ENCODE data around the gene APMAP. TPM values are rescaled to one million over a fixed set of nuclear protein-coding genes. Genes with fewer than 3 reads are reported as not detected.
"Not testable (repeated sequence)": the region's sequence is repeated elsewhere in the genome, so short reads cannot be mapped to it uniquely, and the experiment has no call there.

The APMAP gene
- polyA plus RNA-seq, 5 donors, result 83.1 to 92.6 (median 84.3) TPM

DNA sequence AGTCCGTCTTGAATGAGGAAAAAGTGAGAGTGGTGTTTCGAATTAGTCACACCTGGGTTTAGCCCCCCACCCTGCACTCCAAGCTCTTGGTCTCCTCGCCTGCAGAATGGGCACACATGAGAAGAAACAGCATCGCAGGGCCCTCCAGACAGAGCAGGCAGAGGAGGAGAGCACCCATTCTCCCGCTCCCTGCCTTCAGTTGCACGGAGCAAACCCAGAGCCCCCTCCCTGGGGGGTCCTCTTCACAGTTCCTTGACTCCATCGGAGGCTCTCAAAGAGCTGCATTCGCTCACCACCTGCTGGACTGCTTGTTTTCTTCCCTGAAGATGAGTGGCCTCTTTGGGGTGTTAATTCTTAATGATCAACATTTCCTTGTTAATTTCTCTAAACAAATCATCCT is 38.4 kb downstream of the APMAP start:
- no peak for DNase-seq

DNA sequence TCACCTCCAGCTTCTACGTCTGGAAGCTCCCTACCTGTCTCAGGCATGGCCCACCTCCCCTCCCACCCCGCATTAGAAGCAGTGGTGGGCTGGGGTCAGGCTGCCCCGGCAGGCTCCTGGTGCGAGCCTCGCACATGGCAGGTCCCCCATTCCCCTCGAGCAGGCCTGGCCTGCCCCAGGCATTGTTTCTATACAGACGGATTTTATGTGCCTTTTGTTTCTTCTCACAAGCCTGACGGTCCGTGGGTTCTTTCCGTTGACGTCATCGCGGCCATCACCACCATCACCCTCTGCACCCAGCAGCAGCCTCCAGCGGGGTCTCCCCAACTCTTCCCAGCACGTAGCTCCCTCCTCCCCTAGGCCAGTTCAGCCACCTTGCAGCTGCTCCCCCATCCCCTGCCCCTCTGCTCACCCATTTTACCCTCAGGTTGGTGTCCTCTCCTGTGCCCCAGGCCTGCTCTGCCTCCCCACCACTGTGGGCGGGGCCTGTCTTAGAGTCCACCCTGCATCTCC is 38.9 kb downstream of the APMAP start:
- no peak for DNase-seq

DNA sequence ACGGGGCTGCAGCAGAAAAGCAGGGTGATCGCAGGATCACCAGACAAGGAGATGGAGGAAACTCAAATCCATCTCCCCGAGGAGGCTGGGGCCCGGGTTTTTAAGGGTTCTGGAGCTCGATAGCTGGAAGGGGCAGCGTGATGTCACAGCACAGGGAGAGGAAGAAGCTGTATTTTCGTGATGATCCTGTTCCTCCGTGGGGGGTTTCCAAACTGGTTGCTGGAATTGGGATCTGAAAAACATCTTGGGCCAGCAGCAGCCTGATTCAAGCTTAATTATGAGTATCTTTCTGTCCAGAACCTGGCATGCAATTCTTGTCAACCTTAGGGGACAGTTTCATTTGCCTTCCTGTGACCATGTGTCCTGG is 39.4 kb downstream of the APMAP start:
- DNase-seq, result no peak

DNA sequence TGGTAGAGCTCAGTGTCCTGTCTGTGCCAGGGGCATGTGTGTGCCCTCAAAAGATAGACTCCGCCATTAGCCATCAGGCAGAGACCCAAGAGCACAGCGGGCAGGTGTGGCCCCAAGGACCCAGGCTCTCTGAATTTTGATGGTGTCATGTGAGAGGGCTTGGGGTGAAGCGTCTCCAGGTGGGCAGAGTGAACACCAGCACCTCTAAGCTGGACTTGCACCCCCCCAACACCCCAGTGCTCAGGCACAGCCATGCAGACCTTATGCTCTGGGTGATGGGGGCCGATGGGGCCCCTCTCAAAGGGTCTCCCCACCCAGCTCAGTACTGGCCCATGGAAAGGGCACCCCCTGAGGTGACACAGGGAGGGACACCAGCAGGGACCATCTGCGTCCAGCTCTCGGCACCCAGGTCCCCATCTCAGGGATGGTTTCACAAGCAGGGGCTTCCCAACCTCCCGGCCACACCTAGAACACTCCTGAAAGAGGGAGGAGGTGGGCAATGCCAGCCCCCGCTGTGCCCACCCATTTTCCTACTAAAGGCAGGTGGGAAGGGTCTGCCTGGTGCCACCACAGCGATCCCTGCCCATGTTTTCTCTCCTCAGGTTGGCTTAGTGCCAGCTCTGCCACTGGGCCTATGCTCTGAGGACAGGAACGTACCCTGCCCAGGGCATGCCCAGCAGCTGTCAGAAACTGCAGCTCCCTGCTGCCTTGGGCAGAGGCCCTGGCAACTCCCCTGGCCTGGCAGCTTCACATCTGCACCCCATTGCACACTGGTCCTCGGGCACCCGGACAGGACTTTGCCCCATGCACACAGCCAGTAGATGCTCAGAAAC is 40.0 kb downstream of the APMAP start:
- DNase-seq, result no peak

DNA sequence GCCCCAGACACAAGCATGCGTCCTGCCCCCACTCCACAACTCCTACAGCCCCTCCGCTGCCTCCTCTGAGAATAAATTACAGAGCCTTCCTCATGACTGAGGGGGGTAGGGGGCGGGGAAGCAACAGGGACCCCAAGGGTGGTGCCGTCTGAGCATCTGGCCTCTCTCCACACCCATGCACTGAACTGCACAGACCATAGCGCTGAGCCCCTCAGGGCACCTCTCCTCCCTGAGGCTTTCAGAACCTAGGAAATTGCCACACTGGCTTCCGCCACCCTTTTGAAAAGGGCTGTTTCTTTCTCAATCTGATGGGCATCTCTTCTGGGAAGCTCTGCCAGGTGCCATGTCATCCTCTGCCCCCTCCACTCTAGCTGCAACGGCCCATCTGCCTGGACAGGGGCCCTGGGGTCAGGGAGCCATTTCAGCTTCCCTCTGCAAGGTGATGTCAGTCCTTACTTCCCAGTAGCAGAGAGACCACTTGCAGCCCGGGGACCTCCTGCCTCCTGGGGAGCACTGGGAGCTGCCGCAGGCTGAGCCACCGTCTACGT is 40.9 kb downstream of the APMAP start:
- no peak for DNase-seq

DNA sequence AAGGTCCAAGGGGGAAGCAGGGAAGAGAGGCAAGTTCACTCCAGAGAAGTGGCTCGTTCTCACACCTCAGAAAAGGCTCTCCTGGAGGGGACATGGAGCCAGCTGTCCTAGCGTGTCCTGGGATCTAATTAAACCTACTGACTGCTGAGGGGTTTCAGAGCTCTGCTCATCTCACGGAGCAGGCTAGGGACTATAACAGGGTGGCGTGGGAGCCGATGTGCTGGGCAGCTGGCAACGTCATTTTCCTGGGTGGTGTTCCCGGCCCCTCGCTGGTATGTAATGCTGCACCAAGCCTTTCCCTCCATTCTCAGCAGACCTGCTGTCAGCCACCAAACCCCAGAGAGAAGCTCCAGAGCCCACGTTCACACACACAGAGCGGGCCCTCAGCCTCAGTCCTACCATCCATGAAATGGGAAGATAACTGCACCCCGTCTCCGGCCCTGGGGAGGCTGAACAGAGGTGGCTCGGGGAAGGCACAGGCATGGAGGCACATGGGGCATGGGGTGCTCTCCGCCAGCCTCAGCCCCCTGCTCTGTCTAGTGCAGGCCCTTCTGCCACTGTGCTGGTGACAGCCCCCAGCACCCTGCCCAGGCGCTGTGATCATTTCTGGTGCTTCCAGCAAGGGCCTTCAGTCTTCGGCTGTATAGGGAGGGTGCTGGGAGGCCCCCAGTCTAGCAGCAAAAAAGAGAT is 41.6 kb downstream of the APMAP start:
- DNase-seq, result no peak

DNA sequence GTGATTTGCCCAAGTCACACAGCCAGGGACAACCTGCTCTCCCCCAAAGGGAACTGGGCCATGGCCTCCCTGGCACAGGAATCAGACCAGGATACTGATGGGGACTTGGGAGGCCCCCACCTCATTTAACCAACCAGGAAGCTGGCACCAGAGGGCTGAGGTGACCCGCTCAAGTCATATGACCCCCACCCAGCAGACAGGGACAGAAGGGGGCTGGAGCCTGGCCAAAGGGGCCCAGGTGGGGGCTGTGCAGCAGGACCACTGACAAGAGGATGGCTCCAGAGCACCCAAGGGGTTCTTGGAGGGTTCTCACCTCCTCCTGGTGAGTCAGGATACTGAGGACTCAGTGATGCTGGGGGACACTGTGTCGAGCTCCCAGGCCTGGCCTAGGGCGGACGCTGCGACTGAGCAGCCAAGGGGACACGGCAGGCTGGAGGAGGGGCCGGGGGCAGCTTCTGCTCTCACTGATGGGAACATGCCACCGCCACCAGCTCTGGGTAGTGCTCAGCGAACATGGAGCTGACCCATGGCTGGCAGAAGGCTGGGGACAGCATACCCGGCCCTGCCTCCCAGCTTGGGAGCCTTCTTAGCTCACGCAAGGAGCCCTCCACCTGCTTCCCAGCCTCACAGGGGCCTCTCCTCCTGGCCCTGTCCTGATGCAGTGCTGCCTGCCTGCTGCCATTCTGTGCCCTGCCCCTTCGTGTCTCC is 42.3 kb downstream of the APMAP start:
- no peak for DNase-seq

DNA sequence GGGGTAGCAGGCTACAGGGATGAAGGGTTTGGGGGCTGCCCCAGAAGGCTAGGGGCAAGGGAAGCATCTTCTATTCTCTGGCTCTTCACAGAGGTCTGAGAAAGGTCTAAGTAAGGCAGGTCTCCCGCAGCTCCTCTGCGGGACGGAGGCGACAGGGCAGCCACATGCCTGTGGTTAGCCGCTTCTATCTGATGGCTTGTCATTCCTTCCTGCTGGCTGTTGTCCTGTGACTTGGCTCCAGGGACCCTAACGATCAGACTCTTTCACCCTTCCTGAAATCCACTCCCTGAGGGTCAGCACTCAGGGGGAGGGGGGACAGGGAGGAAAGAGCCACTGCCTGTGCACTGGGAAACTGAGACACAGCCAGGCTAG is 42.8 kb downstream of the APMAP start:
- DNase-seq, result no peak

DNA sequence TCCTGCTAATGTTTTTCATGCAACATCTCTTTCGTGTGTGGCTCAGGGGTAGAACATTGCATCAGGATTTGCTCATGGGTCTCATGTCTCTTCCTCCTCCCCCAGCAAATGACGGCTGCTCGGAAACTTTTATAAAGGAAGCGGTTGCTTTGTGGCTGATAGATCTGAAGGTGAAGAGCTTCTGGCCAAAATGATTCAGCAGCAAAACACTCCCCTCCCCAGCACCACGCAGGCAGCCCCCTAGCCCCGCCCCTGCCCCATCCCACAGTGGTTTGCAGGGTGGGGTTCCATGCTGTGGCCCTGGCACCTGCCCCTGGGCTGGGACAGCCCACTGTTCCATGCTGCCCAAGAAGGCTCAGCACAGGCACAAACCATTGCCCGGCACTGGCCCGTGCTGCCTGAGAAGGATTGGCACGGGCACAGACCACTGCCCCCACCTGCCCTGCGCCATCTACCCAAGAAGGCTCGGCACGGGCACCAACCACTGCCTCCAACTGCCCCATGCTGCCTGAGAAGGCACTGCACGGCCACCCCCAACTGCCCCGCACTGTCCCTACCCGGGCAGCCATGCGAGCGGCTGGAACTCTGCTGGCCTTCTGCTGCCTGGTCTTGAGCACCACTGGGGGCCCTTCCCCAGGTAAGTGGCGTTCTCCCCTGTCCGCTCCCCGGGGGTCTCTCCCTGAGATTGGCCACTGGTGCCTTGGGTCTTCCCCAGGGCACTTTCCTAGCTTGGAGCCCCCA is 43.4 kb downstream of the APMAP start, which contains the start of gene CST7:
TSS of gene CST7 (plus strand) at position 331 of the 741 bp plus-strand sequence. CDS start at position 568, 237 bp downstream.
- DNase-seq, result no peak

DNA sequence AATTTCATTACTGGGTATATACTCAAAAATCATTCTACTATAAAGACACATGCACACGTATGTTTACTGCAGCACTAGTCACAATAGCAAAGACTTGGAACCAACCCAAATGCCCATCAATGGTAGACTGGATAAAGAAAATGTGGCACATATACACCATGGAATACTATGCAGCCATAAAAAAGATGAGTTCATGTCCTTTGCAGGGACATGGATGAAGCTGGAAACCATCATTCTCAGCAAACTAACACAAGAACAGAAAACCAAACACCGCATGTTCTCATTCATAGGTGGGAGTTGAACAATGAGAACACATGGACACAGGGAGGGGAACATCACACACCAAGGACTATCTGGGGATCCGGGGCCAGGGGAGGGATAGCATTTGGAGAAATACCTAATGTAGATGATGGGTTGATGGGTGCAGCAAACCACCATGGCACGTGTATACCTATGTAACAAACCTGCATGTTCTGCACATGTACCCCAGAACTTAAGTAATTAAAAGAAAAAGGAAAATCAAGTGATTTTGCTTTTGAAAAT is 44.1 kb downstream of the APMAP start:
- not testable (repeated sequence) for DNase-seq

DNA sequence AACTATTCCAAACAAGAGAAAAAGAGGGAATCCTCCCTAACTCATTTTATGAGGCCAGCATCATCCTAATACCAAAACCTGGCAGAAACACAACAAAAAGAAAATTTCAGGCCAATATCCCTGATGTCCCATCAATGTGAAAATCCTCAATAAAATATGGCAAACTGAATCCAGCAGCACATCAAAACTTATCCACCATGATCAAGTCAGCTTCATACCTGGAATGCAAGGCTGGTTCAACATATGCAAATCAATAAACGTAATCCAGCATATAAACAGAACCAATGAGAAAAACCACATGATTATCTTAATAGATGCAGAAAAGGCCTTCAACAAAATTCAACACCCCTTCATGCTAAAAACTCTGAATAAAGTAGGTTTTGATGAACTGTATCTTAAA is 46.2 kb downstream of the APMAP start:
- DNase-seq, result not testable (repeated sequence)

DNA sequence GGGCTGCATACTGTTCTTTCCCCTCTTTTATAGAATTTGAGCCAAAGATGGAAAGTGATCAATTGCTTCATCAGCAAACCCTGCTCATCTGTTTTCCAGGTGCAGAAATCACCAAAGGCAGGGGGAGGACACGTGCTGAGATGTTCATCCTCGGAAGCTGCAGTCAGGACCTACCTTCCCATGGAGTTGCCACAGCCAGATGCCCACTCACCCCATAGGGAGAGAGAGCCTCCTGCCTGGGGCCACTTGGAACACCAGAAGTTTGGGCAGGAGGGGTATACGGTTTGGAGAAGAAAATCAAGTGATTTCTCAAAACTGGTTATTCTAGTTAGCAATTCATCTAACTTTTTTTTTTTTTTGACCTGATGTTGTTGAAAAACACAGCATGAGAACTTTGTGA is 48.8 kb downstream of the APMAP start:
- DNase-seq, result no peak

DNA sequence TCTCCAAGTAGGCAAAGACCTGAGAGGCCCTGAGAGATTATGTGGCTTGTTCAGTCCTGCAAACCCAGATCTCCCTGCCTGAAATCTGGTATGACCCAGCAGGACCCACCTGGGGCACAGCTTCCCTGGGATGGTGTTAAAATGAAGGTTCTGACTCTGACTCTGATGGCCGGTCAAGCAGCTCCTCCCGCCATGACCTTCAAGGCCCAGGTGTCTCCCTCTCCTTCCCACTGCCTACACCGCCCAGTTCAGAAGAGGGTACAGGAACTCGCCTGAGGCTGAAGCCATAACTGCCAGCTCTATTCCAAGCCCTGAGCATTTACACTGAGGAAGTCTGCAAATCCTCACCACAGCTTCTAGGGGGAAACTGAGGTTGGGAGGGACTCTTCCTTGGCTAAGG is 49.4 kb downstream of the APMAP start:
- no peak for DNase-seq

DNA sequence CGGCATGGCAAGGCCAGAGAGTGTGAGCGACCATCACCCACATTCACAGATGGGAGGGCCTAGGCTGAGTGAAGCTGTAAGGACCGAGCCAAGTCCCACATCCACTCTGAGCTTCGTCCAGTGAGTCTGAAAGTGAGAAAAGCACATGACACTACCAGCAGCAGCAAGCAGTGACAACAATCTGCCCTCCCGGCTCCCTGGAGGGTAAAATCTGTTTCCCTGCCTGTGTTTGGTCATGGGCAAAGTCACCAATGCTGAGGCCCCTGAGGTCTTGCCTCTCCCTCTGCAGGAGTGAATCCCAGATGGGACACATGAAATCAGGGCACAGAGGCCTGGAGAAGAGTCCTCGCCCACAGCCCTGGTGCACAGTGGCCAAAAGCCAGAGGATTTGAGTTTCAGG is 49.9 kb downstream of the APMAP start:
- no peak for DNase-seq

DNA sequence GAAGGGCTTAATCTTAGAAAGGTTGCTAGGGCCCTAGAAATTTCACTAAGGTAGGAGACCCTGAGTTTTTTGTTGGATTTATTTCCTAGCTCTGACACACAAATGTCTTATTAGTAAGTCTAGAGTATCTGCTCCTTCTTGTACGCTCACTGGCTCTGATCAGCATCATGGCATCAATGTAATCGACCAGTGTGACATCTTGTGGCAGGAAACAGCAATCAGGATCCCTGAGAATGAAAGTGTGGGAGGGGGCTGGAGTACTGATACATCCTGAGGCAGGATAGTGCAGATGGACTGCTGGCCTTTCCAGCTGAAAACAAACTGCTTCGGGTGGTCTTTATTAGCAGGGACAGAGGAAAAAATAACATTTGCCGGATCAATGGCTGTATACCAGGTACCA is 53.5 kb downstream of the APMAP start:
- no peak for DNase-seq

DNA sequence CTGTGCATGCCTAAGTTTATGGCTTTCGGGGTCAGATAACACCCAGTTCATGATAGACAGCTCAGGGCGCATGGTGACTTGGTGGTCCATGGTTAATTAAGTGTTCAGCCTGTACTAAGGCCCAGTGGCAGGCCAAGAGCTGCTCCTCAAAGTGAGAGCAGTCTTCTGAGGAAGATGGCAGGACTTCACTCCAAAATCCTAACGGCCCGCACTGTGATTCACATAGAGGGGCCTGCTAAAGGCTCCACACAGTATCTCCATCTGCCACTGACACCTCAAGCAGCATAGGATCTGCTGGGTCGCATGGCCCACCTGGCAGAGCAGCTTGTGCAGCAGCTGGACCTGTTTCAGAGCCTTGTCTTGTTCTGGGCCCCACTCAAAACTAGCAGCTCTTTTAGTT is 54.1 kb downstream of the APMAP start:
- DNase-seq, result no peak

DNA sequence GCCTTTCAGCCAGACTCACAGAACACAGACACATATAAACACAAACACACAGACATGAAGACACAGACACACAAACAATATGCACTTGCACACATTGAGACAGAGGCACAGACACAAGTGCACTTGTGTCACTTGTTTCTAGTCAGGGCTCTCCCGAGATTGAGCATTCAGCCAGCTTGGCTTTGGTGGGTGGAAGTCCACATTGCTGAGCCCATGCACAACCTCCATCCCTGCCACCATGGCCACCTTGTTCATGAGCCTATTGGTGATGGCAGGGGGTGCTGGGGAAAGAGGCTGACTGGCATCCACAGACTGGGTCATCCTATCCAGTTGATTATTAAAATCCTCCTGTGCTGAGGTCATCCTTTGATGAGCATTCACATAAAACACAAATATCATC is 55.0 kb downstream of the APMAP start:
- DNase-seq, result no peak

DNA sequence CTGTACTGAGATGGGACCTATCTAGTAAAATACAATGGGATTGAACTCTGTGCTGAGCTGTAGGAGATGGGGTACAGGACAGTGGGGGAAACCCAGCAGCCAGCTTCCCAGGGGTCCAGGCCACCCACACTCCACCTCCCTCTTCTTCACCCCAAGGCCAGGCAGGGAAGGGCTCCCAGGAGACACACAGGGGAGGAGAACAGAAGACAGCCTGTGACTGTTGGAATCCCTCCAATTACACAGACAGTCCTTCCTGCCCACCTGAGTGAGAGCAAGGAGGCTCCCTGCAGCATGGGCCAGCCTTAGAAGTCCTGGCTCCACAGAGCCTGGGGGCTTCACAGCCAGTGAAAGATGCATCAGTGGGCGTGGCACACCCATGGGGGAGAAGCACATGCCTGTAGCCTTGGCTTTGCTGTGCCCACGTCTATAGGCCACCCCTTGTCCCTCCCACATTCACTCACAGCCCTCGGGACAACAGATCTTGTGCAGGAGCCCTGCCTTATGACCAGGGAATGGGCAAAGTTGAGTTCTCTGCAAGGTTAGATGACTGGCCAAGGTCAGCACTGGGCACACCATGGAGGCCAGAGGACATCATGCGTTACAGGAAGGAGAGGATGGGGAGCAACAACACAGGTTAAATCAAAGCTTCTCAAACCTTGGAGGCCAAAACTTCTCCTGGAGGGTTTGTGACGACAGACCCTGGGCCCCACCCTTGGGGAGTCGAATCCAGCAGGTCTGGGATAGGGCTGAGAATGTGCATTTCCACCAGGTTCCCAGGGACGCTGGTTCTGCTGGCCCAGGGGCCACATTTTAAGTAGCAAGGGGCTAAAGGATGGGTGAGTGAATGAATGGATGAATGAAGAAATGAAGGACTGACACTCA is 55.8 kb downstream of the APMAP start:
- no peak for DNase-seq

DNA sequence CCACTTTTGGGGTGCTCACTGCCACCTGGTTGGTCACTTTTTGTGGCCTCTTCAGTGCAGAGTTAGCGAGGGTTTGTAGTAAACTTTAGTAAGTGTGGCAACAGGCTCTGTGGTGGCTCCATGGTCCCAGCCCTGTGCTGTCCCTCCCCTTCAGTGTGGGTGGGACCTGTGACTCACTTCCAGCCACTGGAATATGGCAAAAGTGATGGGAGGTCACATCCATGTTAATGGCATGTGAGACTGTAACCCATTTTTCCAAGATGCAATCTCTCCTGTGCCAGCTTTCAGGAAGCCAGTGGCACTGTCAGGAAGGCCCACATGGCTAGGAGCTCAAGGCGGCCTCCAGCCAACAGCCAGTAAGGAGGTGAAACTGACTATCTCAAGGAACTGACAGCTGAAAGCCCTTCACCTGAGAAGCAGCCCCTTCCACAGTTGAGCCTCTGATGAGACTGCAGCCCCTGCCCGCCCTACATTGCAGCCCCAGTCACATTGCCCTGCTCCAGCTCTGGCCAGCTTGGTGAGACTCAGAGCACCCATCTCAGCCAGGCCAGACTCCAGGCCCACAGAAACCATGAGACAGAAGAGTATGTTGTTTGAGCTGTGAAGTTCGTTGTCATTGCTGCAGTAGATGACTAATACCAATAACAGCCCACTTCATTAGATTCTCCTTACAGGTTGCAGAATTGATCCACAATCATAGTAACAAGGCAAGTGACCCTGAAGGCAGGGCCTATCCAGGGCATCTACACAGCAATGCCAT is 56.6 kb downstream of the APMAP start:
- DNase-seq, result no peak

All from right lung (tissue), 5 donors.